Naive thymus-derived CD4-positive, alpha-beta T cell (primary cell): ENCODE measurements around the gene NDUFA8. TPM values are rescaled to one million over a fixed set of nuclear protein-coding genes. Genes with fewer than 3 reads are reported as not detected.

ENCODE experiments used
- ATAC-seq: fragments of 150-1000 bp; cut with Tn5 transposase; 2 replicates; pipeline ENCODE4 v1.10.0; 2021; ENCODE audit warnings: mild to moderate bottlenecking, moderate library complexity
- CTCF ChIA-PET: fragments of 350-600 bp; sonication (Branson Sonifier 250); formaldehyde crosslinking; loops from one replicate; lab custom pipeline; 2021; ENCODE audit warnings: antibody characterized with exemption; lab: Charles Lee
- POLR2A ChIA-PET: fragments of 350-600 bp; sonication (Branson Sonifier 250); formaldehyde crosslinking; loops from one replicate; lab custom pipeline; 2021; ENCODE audit warnings: antibody characterized with exemption, inconsistent platforms; lab: Charles Lee
- DNase-seq, 9 donors: peaks; one replicate each; pipeline versions ENCODE4 v3.0.0 to v3.0.0-alpha.2; 2020 to 2022; ENCODE audit warnings: mixed read lengths in 1 of 9
- H3K27ac ChIP-seq: one replicate; pipeline ENCODE4 v1.7.0; 2013; ENCODE audit warnings: mild to moderate bottlenecking, low read depth, low read length, moderate library complexity
- H3K27me3 ChIP-seq, 2 donors: one replicate each; pipeline ENCODE4 v1.7.0; 2013; ENCODE audit warnings: low read length in 2 of 2, mild to moderate bottlenecking in 2 of 2, moderate library complexity in 2 of 2; ENCODE audit not compliant: control insufficient read depth in 2 of 2, insufficient read depth in 2 of 2
- H3K36me3 ChIP-seq, 3 experiments: 1 replicate in 2 of 3; 2 replicates in 1 of 3; pipeline ENCODE4 v1.7.0; 2013; ENCODE audit warnings: low read length in 3 of 3, mild to moderate bottlenecking in 3 of 3, moderate library complexity in 1 of 3; ENCODE audit not compliant: insufficient read depth in 3 of 3, control insufficient read depth in 2 of 3
- H3K4me1 ChIP-seq, 2 donors: one replicate each; pipeline ENCODE4 v1.7.0; 2013; ENCODE audit warnings: low read length in 2 of 2, mild to moderate bottlenecking in 2 of 2, moderate library complexity in 1 of 2; ENCODE audit not compliant: control insufficient read depth in 2 of 2, insufficient read depth in 2 of 2
- H3K4me3 ChIP-seq: 2 replicates; pipeline ENCODE4 v1.7.0; 2013; ENCODE audit warnings: mild to moderate bottlenecking, low read length
- H3K9me3 ChIP-seq, 3 experiments: 1 replicate in 2 of 3; 2 replicates in 1 of 3; pipeline ENCODE4 v1.7.0; 2013; ENCODE audit warnings: low read length in 3 of 3; ENCODE audit not compliant: control insufficient read depth in 2 of 3
- H3K27ac Mint-ChIP-seq, 9 donors: one replicate each; pipeline ENCODE4 v1.8.0; 2020 to 2022; ENCODE audit warnings: mixed read lengths in 9 of 9, mild to moderate bottlenecking in 8 of 9, moderate library complexity in 5 of 9, inconsistent platforms in 2 of 9
- H3K27me3 Mint-ChIP-seq, 5 donors: one replicate each; pipeline ENCODE4 v1.8.0; 2021 to 2022; ENCODE audit warnings: mixed read lengths in 5 of 5, mild to moderate bottlenecking in 1 of 5
- H3K36me3 Mint-ChIP-seq, 5 donors: one replicate each; pipeline ENCODE4 v1.8.0; 2020 to 2022; ENCODE audit warnings: mixed read lengths in 5 of 5, mild to moderate bottlenecking in 3 of 5, inconsistent platforms in 1 of 5
- H3K4me1 Mint-ChIP-seq, 7 donors: one replicate each; pipeline ENCODE4 v1.8.0; 2020 to 2022; ENCODE audit warnings: mixed read lengths in 7 of 7, mild to moderate bottlenecking in 3 of 7, inconsistent platforms in 1 of 7
- H3K4me3 Mint-ChIP-seq, 10 donors: one replicate each; pipeline ENCODE4 v1.8.0; 2020 to 2022; ENCODE audit warnings: mild to moderate bottlenecking in 10 of 10, mixed read lengths in 10 of 10, moderate library complexity in 6 of 10, inconsistent platforms in 2 of 10
- H3K9me3 Mint-ChIP-seq, 11 donors: one replicate each; pipeline ENCODE4 v1.8.0; 2020 to 2022; ENCODE audit warnings: mixed read lengths in 11 of 11, mild to moderate bottlenecking in 4 of 11, inconsistent platforms in 1 of 11, moderate library complexity in 1 of 11
- intact Hi-C, 2 donors: fragments of 100-400 bp; cut with micrococcal nuclease; formaldehyde crosslinking; loops; one replicate each; pipeline ENCODE4 v1.15.1; 2023
- polyA plus RNA-seq, 2 donors: library from polyadenylated mRNA; unstranded; fragments of 300-500 nt; fragmentation: Illumina TruSeq; gene quantifications; one replicate each; pipeline ENCODE4 v1.2.3, GENCODE V29; 2021
- total RNA-seq, 6 experiments: library from RNA in 5 of 6; stranded (reverse) in 5 of 6; gene quantifications; 1 replicate in 5 of 6; 2 replicates in 1 of 6; pipeline ENCODE4 v1.2.3 and lab custom pipeline; 2021 to 2026

The NDUFA8 gene
- total and polyA plus RNA-seq, 7 experiments from 2014 or later, result 6.7 to 93.6 (median 18.2) TPM

- intact Hi-C loops, result no loop called here
- no peak for DNase-seq
- Histone ChIP-seq H3K4me1 (no peaks in the 10 kb centered on the region), H3K27me3 (no peaks in the 10 kb centered on the region), H3K4me3 (no peak overlapping the region), H3K36me3 (peaks cover 0 to 65% (median 5%) of the 10 kb centered on the region in 3 experiments), H3K9me3 (no peaks in the 10 kb centered on the region), H3K27ac (no peak overlapping the region)
- POLR2A ChIA-PET, result no interaction called here
- no peaks in the 10 kb centered on the region for H3K27me3 Mint-ChIP-seq
- peaks cover 9 to 37% (median 14%) of the 10 kb centered on the region in 5 donors for H3K36me3 Mint-ChIP-seq
- H3K9me3 Mint-ChIP-seq, result no peaks in the 10 kb centered on the region
- peak overlapping the region in 1 of 9 donors; percentile 25 for H3K27ac Mint-ChIP-seq
- ATAC-seq, result no peak
- H3K4me3 Mint-ChIP-seq, result no peak overlapping the region
- H3K4me1 Mint-ChIP-seq, result peaks cover 0 to 2% (median 0%) of the 10 kb centered on the region in 7 donors
- CTCF ChIA-PET, result interaction anchor here (0.8 kb wide), 1 partner anchor 44 kb away, joined by 4 read pairs; no protein-coding TSS in a partner anchor
Measured at GRCh38 chr9:122143296-122143695, 16.3 kb downstream of the NDUFA8 start.

- intact Hi-C loops, result no loop called here
- Histone ChIP-seq H3K27ac (no peak overlapping the region), H3K36me3 (peaks cover 0 to 53% (median 5%) of the 10 kb centered on the region in 3 experiments), H3K4me3 (no peak overlapping the region), H3K27me3 (no peaks in the 10 kb centered on the region), H3K9me3 (no peaks in the 10 kb centered on the region), H3K4me1 (no peaks in the 10 kb centered on the region)
- H3K4me1 Mint-ChIP-seq, result peaks cover 0 to 2% (median 0%) of the 10 kb centered on the region in 7 donors
- no peak overlapping the region for H3K27ac Mint-ChIP-seq
- DNase-seq (no peak), ATAC-seq (no peak)
- H3K4me3 Mint-ChIP-seq, result no peak overlapping the region
- POLR2A ChIA-PET, result no interaction called here
- peaks cover 9 to 26% (median 14%) of the 10 kb centered on the region in 5 donors for H3K36me3 Mint-ChIP-seq
- H3K9me3 Mint-ChIP-seq, result no peaks in the 10 kb centered on the region
- H3K27me3 Mint-ChIP-seq, result peaks cover 0 to 2% (median 0%) of the 10 kb centered on the region in 5 donors
- CTCF ChIA-PET, result no interaction called here
Measured at GRCh38 chr9:122141671-122142070, 17.9 kb downstream of the NDUFA8 start.

GRCh38 chr9:122140368-122141193, 19.0 kb downstream of the NDUFA8 start:
- CTCF ChIA-PET, result interaction anchor here (0.7 to 1.1 kb wide), 2 partner anchors 17 to 205 kb away, joined by 3 read pairs; no protein-coding TSS in a partner anchor
- H3K27ac Mint-ChIP-seq, result peak overlapping the region in 2 of 9 donors; percentile 33 to 36

GRCh38 chr9:122138560-122139268, 20.9 kb downstream of the NDUFA8 start:
- no peak overlapping the region for H3K4me3 Mint-ChIP-seq
- H3K9me3 ChIP-seq, result no peaks in the 10 kb centered on the region
- H3K4me1 Mint-ChIP-seq, result peaks cover 0 to 2% (median 0%) of the 10 kb centered on the region in 7 donors
- no peaks in the 10 kb centered on the region for H3K27me3 ChIP-seq
- intact Hi-C loops, result no loop called here
- H3K4me3 ChIP-seq, result no peak overlapping the region
- no peak overlapping the region for H3K27ac ChIP-seq
- H3K9me3 Mint-ChIP-seq, result no peaks in the 10 kb centered on the region
- H3K36me3 ChIP-seq, result peaks cover 0 to 24% (median 0%) of the 10 kb centered on the region in 3 experiments
- ChIA-PET POLR2A (no interaction called here), CTCF (interaction anchor here (0.6 kb wide), 1 partner anchor 853 kb away, joined by 3 read pairs; no protein-coding TSS in a partner anchor)
- H3K27me3 Mint-ChIP-seq, result peaks cover 0 to 2% (median 0%) of the 10 kb centered on the region in 5 donors
- no peaks in the 10 kb centered on the region for H3K4me1 ChIP-seq
- no peak for DNase-seq
- no peak overlapping the region for H3K27ac Mint-ChIP-seq
- H3K36me3 Mint-ChIP-seq, result peaks cover 2 to 6% (median 3%) of the 10 kb centered on the region in 5 donors
- ATAC-seq, result no peak

More at GRCh38 chr9:122140368-122141193, 19.0 kb downstream of the NDUFA8 start:
- DNase-seq (no peak), ATAC-seq (no peak)
- Histone ChIP-seq H3K4me1 (no peaks in the 10 kb centered on the region), H3K4me3 (no peak overlapping the region), H3K36me3 (peaks cover 0 to 43% (median 5%) of the 10 kb centered on the region in 3 experiments), H3K9me3 (no peaks in the 10 kb centered on the region), H3K27ac (no peak overlapping the region), H3K27me3 (no peaks in the 10 kb centered on the region)
- intact Hi-C loops, result no loop called here
- Mint-ChIP-seq H3K36me3 (peaks cover 9 to 20% (median 12%) of the 10 kb centered on the region in 5 donors), H3K27me3 (peaks cover 0 to 2% (median 0%) of the 10 kb centered on the region in 5 donors), H3K4me1 (peaks cover 0 to 2% (median 0%) of the 10 kb centered on the region in 7 donors), H3K9me3 (no peaks in the 10 kb centered on the region), H3K4me3 (no peak overlapping the region)
- POLR2A ChIA-PET, result no interaction called here

- Mint-ChIP-seq H3K27me3 (peaks cover 0 to 7% (median 0%) of the 10 kb centered on the region in 5 donors), H3K9me3 (no peaks in the 10 kb centered on the region), H3K4me1 (no peaks in the 10 kb centered on the region), H3K4me3 (no peak overlapping the region), H3K27ac (no peak overlapping the region), H3K36me3 (no peaks in the 10 kb centered on the region)
- Histone ChIP-seq H3K27me3 (no peaks in the 10 kb centered on the region), H3K9me3 (no peaks in the 10 kb centered on the region), H3K36me3 (no peaks in the 10 kb centered on the region), H3K4me3 (no peak overlapping the region), H3K4me1 (no peaks in the 10 kb centered on the region), H3K27ac (no peak overlapping the region)
- DNase-seq (no peak), ATAC-seq (no peak)
- ChIA-PET POLR2A (no interaction called here), CTCF (no interaction called here)
- intact Hi-C loops, result no loop called here
Measured at GRCh38 chr9:122135529-122135859, 24.1 kb downstream of the NDUFA8 start.

GRCh38 chr9:122134822-122135528, 24.6 kb downstream of the NDUFA8 start:
- intact Hi-C loops, result no loop called here
- Histone ChIP-seq H3K36me3 (no peaks in the 10 kb centered on the region), H3K9me3 (no peaks in the 10 kb centered on the region), H3K4me3 (no peak overlapping the region), H3K27me3 (no peaks in the 10 kb centered on the region), H3K27ac (no peak overlapping the region), H3K4me1 (no peaks in the 10 kb centered on the region)
- Mint-ChIP-seq H3K4me3 (no peak overlapping the region), H3K27me3 (peaks cover 0 to 7% (median 0%) of the 10 kb centered on the region in 5 donors), H3K27ac (no peak overlapping the region), H3K36me3 (no peaks in the 10 kb centered on the region), H3K4me1 (no peaks in the 10 kb centered on the region), H3K9me3 (no peaks in the 10 kb centered on the region)
- ChIA-PET CTCF (no interaction called here), POLR2A (no interaction called here)
- no peak for ATAC-seq
- DNase-seq, result no peak
